SKM-1 treated with dmso at 0.1 percent for 144 hours (cell line): ENCODE results near the gene SLC10A3.

Experiments
- DNase-seq: peaks from one replicate; lab custom pipeline; 2025; ENCODE audit not compliant: unreplicated experiment; lab: John Stamatoyannopoulos, UW

Gene SLC10A3

DNA sequence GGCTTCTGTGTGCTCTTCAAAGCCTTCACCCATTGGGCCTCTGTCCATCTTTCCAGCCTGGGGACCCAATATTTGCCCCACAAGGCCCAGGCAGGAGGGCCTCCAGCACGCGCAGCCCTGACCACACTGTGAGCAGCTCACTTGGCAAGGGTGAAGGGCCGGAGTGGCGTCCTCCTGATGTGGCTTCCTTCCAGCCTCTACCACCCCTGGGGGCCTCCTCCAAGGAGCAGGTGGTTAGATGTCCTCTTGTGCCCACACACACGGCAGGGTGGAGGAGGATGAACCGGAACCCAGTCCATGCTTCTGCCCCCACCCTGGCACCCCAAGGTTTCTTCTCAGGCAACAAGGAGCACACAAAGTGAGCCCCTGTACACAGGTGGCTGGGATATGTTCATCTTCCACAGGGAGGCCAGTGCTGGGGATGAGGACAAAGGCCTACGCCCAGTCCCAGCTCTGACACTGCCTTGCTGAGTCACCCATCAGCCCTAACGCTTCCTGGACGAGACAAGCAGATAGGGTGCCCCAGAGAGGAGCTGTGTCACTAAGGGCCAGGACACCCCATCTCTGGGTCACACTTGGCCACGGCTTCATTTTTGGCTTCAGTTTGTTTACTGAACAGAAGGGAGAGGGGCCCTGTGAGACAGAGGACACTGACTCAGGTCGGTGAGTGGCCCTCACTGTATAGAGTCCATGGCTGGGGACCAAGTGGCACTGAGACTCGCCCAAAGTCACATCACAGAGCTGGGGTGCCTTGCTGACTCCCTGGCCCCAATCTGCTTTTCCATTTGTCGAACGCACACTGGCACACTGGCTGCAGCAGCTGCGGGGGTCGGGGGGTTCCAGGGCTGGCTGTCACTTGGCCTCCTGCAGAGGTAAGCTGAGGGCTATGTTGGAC is 5.9 kb downstream of the SLC10A3 start:
- no peak for DNase-seq

DNA sequence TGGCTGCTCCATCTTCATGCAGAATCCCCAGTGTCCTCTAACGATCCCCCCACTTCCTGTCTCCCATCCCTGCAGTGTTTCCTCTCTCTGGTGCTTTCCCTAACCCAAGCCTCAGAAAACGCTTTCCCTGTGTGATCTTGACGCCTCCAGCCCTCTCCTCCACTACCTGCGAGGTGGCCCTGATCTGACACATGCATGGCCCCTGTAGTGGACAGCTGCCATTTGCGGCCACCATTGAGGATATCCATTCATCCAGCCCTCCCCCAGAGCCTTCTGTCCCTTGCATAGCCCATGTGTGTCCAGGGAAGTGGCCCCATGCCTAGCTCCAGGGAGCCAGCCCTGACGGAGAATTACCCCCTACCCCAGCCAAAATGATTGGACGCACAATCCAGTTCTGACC is 7.1 kb downstream of the SLC10A3 start:
- no peak for DNase-seq

- no peak for DNase-seq
These were observed 7.6 kb downstream of the SLC10A3 start for GRCh38 chrX:154482786-154483185.

- no peak for DNase-seq
These were observed 8.4 kb downstream of the SLC10A3 start for GRCh38 chrX:154481911-154482601.

DNA sequence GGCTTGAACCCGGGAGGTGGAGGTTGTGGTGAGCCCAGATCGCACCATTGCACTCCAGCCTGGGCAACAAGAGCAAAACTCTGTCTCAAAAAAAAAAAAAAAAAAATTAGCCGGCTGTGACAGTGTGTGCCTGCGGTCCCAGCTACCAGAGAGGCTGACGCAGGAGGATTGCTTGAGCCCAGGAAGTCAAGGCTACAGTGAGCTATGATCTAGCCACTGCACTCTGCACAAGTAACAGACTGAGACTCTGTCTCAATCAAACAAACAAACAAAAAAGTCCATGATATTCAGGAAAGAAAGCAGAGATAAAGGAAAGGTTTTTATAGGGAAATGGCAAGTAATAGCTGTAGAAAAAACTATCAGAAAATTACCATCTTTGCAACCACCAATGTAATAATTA is 9.2 kb downstream of the SLC10A3 start:
- DNase-seq = no peak

GRCh38 chrX:154478728-154479622 is 11.5 kb downstream of the SLC10A3 start, which contains the start of gene LAGE3:
LAGE3 (minus strand) TSS chrX:154479281; CDS start chrX:154478915, 366 bp downstream.
- peak; percentile 61 for DNase-seq

- no peak for DNase-seq
These were observed 12.4 kb downstream of the SLC10A3 start for GRCh38 chrX:154477891-154478477.

DNA sequence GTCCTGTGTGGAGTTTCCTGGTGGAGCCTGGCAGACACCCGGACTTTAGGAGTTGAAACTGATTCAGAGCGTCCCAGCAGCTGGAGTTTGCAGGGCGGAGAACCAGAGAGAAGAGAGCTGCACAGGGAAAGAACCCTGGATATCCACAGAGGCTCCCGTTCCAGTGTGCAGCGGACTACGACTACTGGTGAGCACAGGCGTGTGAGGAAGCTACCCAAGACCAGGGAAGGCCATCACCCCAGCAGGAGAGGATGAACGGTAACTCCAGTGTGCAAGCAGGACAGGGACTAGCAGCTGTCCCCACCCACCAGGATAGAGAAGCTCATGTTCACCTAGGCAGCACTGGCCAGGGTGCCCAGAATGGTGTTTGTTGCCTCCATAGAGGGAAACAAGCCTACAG is 13.6 kb downstream of the SLC10A3 start:
- DNase-seq = no peak

DNA sequence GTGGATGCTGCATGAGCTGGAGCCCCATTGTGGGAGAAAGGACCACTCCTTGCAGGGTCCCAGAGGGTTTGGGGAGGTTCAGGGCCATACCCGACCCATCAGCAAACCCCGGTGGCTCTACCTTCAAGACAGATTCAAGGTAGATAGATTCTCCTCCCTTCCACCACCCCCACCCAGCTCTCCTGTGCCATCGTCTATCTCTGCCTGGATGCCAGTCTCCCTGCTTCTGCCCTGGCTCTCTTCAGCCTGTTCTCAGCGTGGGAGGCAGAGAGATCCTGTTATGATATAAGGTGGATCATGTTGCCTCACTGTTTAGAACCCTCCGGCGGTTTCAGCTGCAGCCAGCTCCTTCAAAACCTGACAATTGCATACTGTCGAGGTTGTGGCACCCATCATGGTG is 16.7 kb downstream of the SLC10A3 start:
- DNase-seq = no peak

GRCh38 chrX:154472685-154473632 is 17.5 kb downstream of the SLC10A3 start:
- no peak for DNase-seq

- no peak for DNase-seq
These were observed 18.4 kb downstream of the SLC10A3 start for GRCh38 chrX:154471839-154472684.

GRCh38 chrX:154470914-154471568 is 19.4 kb downstream of the SLC10A3 start:
- DNase-seq = no peak

DNA sequence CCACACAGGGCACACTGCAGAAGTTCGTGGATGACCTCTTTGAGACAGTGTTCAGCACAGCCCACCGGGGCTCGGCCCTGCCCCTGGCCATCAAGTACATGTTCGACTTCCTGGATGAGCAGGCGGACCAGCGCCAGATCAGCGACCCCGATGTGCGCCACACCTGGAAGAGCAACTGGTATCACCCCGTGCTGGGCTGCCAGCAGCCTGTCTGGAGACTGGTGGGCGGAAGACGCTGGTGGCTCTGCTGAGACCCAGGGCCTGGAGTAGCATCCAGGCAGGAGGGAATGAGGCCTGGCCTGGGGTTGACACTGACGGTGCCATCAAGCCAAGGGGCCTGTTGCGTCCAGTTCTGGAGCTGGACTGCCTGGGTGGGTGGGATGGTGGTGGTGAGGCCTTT is 20.0 kb downstream of the SLC10A3 start:
- DNase-seq = no peak

DNA sequence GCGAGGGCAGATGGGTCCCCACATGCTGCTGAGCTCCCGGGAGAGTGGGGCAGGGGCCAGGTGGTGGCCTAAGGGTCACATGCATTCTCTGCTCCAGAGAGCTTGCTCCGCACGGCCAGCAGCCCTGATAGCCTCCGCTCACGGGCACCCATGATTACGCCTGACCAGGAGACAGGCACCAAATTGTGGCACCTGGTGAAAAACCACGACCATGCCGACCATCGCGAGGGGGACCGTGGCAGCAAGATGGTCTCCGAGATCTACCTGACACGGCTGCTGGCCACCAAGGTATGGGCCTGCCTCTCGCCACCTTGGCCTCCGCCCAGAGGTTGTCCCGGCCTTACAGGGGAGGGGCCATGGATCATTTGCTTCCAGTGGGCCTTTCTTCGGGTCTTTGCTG is 20.5 kb downstream of the SLC10A3 start:
- no peak for DNase-seq

GRCh38 chrX:154469114-154469513 is 21.3 kb downstream of the SLC10A3 start:
- DNase-seq = no peak

- DNase-seq = no peak
These were observed 22.2 kb downstream of the SLC10A3 start for GRCh38 chrX:154468217-154468616.

DNA sequence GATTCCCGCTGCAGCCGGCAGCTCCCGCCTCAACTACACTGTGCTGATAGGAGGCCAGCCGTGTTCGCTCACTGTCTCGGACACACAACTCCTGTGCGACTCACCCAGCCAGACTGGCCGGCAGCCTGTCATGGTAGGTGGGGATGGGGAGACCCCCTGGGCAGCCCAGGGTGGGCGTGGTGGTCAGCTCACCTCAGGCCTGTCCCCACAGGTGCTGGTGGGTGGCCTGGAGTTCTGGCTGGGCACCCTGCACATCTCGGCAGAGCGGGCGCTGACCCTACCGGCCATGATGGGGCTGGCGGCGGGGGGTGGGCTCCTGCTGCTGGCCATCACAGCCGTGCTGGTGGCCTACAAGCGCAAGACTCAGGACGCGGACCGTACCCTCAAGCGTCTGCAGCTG is 22.9 kb downstream of the SLC10A3 start:
- DNase-seq = no peak

DNA sequence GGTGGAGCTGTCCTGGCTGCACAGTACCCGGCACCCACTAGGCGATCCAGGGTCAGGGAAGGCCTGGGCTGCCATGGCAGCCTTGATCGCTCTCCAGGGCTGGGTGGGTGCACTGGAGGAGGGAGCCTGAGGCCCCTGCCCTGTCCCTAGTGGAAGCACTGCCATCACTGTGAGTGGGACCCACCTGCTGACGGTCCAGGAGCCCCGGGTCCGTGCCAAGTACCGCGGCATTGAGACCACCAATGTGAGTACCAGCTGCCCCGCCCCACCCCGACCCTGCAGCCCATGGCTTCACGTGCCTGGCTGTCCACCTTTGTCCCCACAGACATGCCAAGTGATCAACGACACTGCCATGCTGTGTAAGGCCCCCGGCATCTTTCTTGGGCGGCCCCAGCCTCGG is 23.5 kb downstream of the SLC10A3 start:
- no peak for DNase-seq
